ENCODE results near the gene SUPV3L1. TPM values are rescaled to one million over a fixed set of nuclear protein-coding genes. Genes with fewer than 3 reads are reported as not detected.

Gene SUPV3L1
- total and polyA plus RNA-seq, 12 donors = 23.8 to 139 (median 38.0) TPM

- Histone ChIP-seq H3K27ac (peak overlapping the region in 1 of 10 donors; percentile 61), H3K4me1 (peaks cover 0 to 37% (median 0%) of the 10 kb centered on the region in 9 donors), H3K4me3 (no peak overlapping the region), H3K36me3 (no peaks in the 10 kb centered on the region), H3K27me3 (peaks cover 0 to 21% (median 0%) of the 10 kb centered on the region in 7 donors), H3K9me3 (peaks cover 0 to 10% (median 0%) of the 10 kb centered on the region in 11 donors)
- DNase-seq (no peak), ATAC-seq (no peak)
- TF ChIP-seq CTCF (IDR thresholded peaks at IDR 0.05) = no peak
- WGBS, 2 donors = 45 to 50% methylated on average over 10 of the region's 10 CpGs
- intact Hi-C loops (cut with DNase I) = no loop called here
Measured at GRCh38 chr10:69215405-69216171, 35.6 kb downstream of the SUPV3L1 start.

- intact Hi-C loops (cut with DNase I) = no loop called here
Measured at GRCh38 chr10:69216577-69217118, 36.6 kb downstream of the SUPV3L1 start.

GRCh38 chr10:69217119-69217754 is 37.2 kb downstream of the SUPV3L1 start:
- WGBS, 2 donors = 81 to 82% methylated on average over 4 of the region's 4 CpGs
- DNase-seq (no peak), ATAC-seq (no peak)
- Histone ChIP-seq H3K27me3 (peaks cover 0 to 21% (median 0%) of the 10 kb centered on the region in 7 donors), H3K4me1 (peaks cover 0 to 44% (median 0%) of the 10 kb centered on the region in 9 donors), H3K27ac (no peak overlapping the region), H3K36me3 (no peaks in the 10 kb centered on the region), H3K4me3 (no peak overlapping the region), H3K9me3 (peaks cover 0 to 10% (median 0%) of the 10 kb centered on the region in 11 donors)
- intact Hi-C loops (cut with DNase I) = no loop called here
- no peak for TF ChIP-seq CTCF (IDR thresholded peaks at IDR 0.05)

More at GRCh38 chr10:69216577-69217118, 36.6 kb downstream of the SUPV3L1 start:
- ATAC-seq (no peak), DNase-seq (no peak)
- no peaks in the 10 kb centered on the region for H3K36me3 ChIP-seq
- peaks cover 0 to 21% (median 0%) of the 10 kb centered on the region in 7 donors for H3K27me3 ChIP-seq
- H3K4me1 ChIP-seq = peaks cover 0 to 38% (median 0%) of the 10 kb centered on the region in 9 donors
- TF ChIP-seq CTCF (IDR thresholded peaks at IDR 0.05) = no peak
- no peak overlapping the region for H3K27ac ChIP-seq
- H3K9me3 ChIP-seq = peaks cover 0 to 10% (median 0%) of the 10 kb centered on the region in 11 donors
- no peak overlapping the region for H3K4me3 ChIP-seq
- WGBS, 2 donors = 84 to 94% methylated on average over 11 of the region's 11 CpGs

- ATAC-seq (no peak), DNase-seq (no peak)
- peaks cover 0 to 21% (median 0%) of the 10 kb centered on the region in 7 donors for H3K27me3 ChIP-seq
- no peak for TF ChIP-seq CTCF (IDR thresholded peaks at IDR 0.05)
- peaks cover 0 to 10% (median 0%) of the 10 kb centered on the region in 11 donors for H3K9me3 ChIP-seq
- H3K36me3 ChIP-seq = no peaks in the 10 kb centered on the region
- H3K4me1 ChIP-seq = peaks cover 0 to 42% (median 0%) of the 10 kb centered on the region in 9 donors
- WGBS, 2 donors = 89 to 93% methylated on average over 6 of the region's 6 CpGs
- intact Hi-C loops (cut with DNase I) = no loop called here
- H3K4me3 ChIP-seq = no peak overlapping the region
- H3K27ac ChIP-seq = no peak overlapping the region
Measured at GRCh38 chr10:69218831-69219230, 38.8 kb downstream of the SUPV3L1 start.
